Panc1 (cell line): ENCODE results near the gene C2CD3. TPM values are rescaled to one million over a fixed set of nuclear protein-coding genes. Genes with fewer than 3 reads are reported as not detected.

Experiments
- ATAC-seq: fragments of 200-7000 bp; cut with Tn5 transposase; 2 replicates; pipeline ENCODE4 v1.9.1; 2020; ENCODE audit warnings: mild to moderate bottlenecking, moderate library complexity
- BruUV-seq: library from RNA; stranded (reverse); fragments of 400-500 nt; replicated peaks from 2 replicates; lab custom pipeline; 2021; lab: Mats Ljungman, UMichigan
- CTCF ChIA-PET: fragments of 300-600 bp; sonication (Branson Sonifier 250); formaldehyde crosslinking; loops from one replicate; lab custom pipeline; 2022; ENCODE audit warnings: antibody characterized with exemption; lab: Charles Lee
- POLR2A ChIA-PET: fragments of 300-600 bp; sonication (Branson Sonifier 250); formaldehyde crosslinking; loops from one replicate; lab custom pipeline; 2022; ENCODE audit warnings: antibody characterized with exemption; lab: Charles Lee
- DNase-seq: peaks from one replicate; pipeline ENCODE4 v3.0.0-alpha.2; 2010; ENCODE audit warnings: low read depth, low spot score
- H3K27ac ChIP-seq: 2 replicates; pipeline ENCODE4 v1.5.1; 2011; ENCODE audit warnings: mild to moderate bottlenecking, low read length, inconsistent platforms
- H3K27me3 ChIP-seq: fragments of 200-500 bp; sonication (Bioruptor generic); 2 replicates; pipeline ENCODE4 v1.6.0; 2014; ENCODE audit warnings: low read length, inconsistent platforms; ENCODE audit not compliant: control insufficient read depth, insufficient read depth
- H3K36me3 ChIP-seq: fragments of 200-500 bp; sonication (Bioruptor generic); 2 replicates; pipeline ENCODE4 v1.5.1; 2014; ENCODE audit warnings: inconsistent platforms, mild to moderate bottlenecking, low read length, moderate library complexity; ENCODE audit not compliant: control insufficient read depth, insufficient read depth
- H3K4me1 ChIP-seq: 2 replicates; pipeline ENCODE4 v1.5.1; 2011; ENCODE audit warnings: inconsistent platforms, mild to moderate bottlenecking, low read length, moderate library complexity; ENCODE audit not compliant: control insufficient read depth, insufficient read depth
- H3K4me3 ChIP-seq, 2 experiments: 2 replicates each; pipeline ENCODE4 v1.5.1; 2011 to 2012; ENCODE audit warnings: low read depth in 2 of 2, low read length in 2 of 2, mild to moderate bottlenecking in 2 of 2, inconsistent platforms in 1 of 2, moderate library complexity in 1 of 2
- H3K9me3 ChIP-seq: fragments of 200-500 bp; sonication (Bioruptor generic); 2 replicates; pipeline ENCODE4 v1.5.1; 2014; ENCODE audit warnings: low read depth, mild to moderate bottlenecking, inconsistent platforms, low read length, moderate library complexity; ENCODE audit not compliant: control insufficient read depth, insufficient read depth
- CTCF ChIP-seq: fragments of 450-650 bp; IDR thresholded peaks from 2 replicates; pipeline ENCODE4 v1.5.1; 2017; ENCODE audit warnings: mild to moderate bottlenecking
- POLR2AphosphoS5 ChIP-seq: IDR thresholded peaks from 2 replicates; pipeline ENCODE4 v1.6.1; 2012; ENCODE audit warnings: mild to moderate bottlenecking, low read depth, low read length, moderate library complexity
- REST ChIP-seq, 2 experiments: IDR thresholded peaks; 2 replicates each; pipeline ENCODE4 v1.6.1; 2011 to 2012; ENCODE audit warnings: low read depth in 2 of 2, control low read depth in 1 of 2, low read length in 1 of 2, mild to moderate bottlenecking in 1 of 2, moderate library complexity in 1 of 2; ENCODE audit not compliant: insufficient read depth in 1 of 2
- SIN3A ChIP-seq: IDR thresholded peaks from 2 replicates; pipeline ENCODE4 v1.6.1; 2012; ENCODE audit warnings: low read depth, mild to moderate bottlenecking, low read length, moderate library complexity, borderline replicate concordance; ENCODE audit not compliant: insufficient read depth
- TCF7L2 ChIP-seq: IDR thresholded peaks from 2 replicates; pipeline ENCODE4 v1.6.1; 2011; ENCODE audit warnings: mild to moderate bottlenecking, low read depth, low read length, inconsistent platforms
- in situ Hi-C: cut with HindIII; loops from 2 replicates; pipeline ENCODE4 v1.10.0; 2016; ENCODE audit warnings: low sequenced_read_pairs, low pct_unique_long_range_greater_than_20kb
- intact Hi-C: fragments of 100-400 bp; cut with micrococcal nuclease; formaldehyde crosslinking; loops from one replicate; pipeline ENCODE4 v1.10.0; 2022; ENCODE audit not compliant: unreplicated experiment
- total RNA-seq: library from RNA; stranded (reverse); gene quantifications from one replicate; pipeline ENCODE4 v1.2.1, GENCODE V29; 2021; ENCODE audit not compliant: unreplicated experiment

The C2CD3 gene
- total RNA-seq, 1 experiment from 2014 or later = 51.8 TPM

GRCh38 chr11:74171630-74171968 lies 797 bp upstream of the C2CD3 start:
- Histone ChIP-seq H3K4me3 (peak overlapping the region; percentile 96 to 97), H3K27ac (peak overlapping the region; percentile 99), H3K27me3 (no peaks in the 10 kb centered on the region), H3K4me1 (peaks cover 28% of the 10 kb centered on the region), H3K9me3 (no peaks in the 10 kb centered on the region), H3K36me3 (peaks cover 21% of the 10 kb centered on the region)
- BruUV-seq = no TSS peak
- ChIA-PET POLR2A (interaction anchor here (0.6 to 1.4 kb wide), 3 partner anchors 15 to 321 kb away, joined by 3 to 7 read pairs (median 3); no protein-coding TSS in a partner anchor), CTCF (interaction anchor here (0.7 to 1.5 kb wide), 2 partner anchors 33 to 218 kb away, joined by 3 to 4 read pairs; no protein-coding TSS in a partner anchor)
- TF ChIP-seq SIN3A (no peak), REST (IDR thresholded peaks at IDR 0.05; ENCODE audit: insufficient read depth in 1 of 2, low read depth in 2 of 2, low read length in 1 of 2) (no peak), CTCF (no peak), POLR2AphosphoS5 (no peak), TCF7L2 (no peak)
- in situ Hi-C loops (no loop called here), intact Hi-C loops (no loop called here)
- no peak for ATAC-seq
- DNase-seq = no peak

- peaks cover 29% of the 10 kb centered on the region for H3K36me3 ChIP-seq
- intact Hi-C loops = no loop called here
- DNase-seq = no peak
- in situ Hi-C loops = no loop called here
- BruUV-seq = no TSS peak
- peak overlapping the region; percentile 99 for H3K27ac ChIP-seq
- no peaks in the 10 kb centered on the region for H3K27me3 ChIP-seq
- H3K4me1 ChIP-seq = peaks cover 28% of the 10 kb centered on the region
- TF ChIP-seq SIN3A = no peak
- TF ChIP-seq POLR2AphosphoS5 = no peak
- TF ChIP-seq CTCF = no peak
- no peak for TF ChIP-seq TCF7L2
- no peak for TF ChIP-seq REST (IDR thresholded peaks at IDR 0.05; ENCODE audit: insufficient read depth in 1 of 2, low read depth in 2 of 2, low read length in 1 of 2)
- H3K4me3 ChIP-seq = peak overlapping the region; percentile 96 to 97
- POLR2A ChIA-PET = interaction anchor here (1.4 kb wide), 1 partner anchor 35 kb away, joined by 3 read pairs; no protein-coding TSS in a partner anchor
- no peak for ATAC-seq
- CTCF ChIA-PET = interaction anchor here (0.7 to 1.5 kb wide), 4 partner anchors 31 to 544 kb away, joined by 4 to 6 read pairs (median 4); no protein-coding TSS in a partner anchor
- no peaks in the 10 kb centered on the region for H3K9me3 ChIP-seq
Measured at GRCh38 chr11:74169738-74170458, 904 bp downstream of the C2CD3 start.
